ENCODE results near the gene PKD2L1.

Gene PKD2L1

DNA sequence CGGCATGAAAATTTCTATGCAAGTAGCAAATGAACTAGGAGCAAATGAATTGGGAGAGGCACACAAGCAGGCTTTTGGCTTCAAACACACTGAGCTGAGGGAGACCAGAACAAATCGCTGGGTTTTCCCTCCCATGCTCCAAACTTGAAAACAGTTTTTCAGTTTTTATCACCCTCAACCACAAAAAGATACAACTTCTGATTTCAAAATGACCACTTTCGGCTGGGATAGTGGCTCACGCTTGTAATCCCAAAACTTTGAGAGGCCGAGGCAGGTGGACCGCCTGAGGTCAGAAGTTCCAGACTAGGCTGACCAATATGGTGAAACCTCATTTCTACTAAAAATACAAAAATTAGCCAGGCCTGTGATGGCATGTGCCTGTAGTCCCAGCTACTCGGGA lies 91.6 kb downstream of the PKD2L1 start:
- in situ Hi-C loops (cut with HindIII; ENCODE audit: low sequenced_read_pairs), result no loop called here
- H3K4me3 ChIP-seq (ENCODE audit: low read depth, low read length), result no peak overlapping the region
- TF ChIP-seq, protein P1, sequence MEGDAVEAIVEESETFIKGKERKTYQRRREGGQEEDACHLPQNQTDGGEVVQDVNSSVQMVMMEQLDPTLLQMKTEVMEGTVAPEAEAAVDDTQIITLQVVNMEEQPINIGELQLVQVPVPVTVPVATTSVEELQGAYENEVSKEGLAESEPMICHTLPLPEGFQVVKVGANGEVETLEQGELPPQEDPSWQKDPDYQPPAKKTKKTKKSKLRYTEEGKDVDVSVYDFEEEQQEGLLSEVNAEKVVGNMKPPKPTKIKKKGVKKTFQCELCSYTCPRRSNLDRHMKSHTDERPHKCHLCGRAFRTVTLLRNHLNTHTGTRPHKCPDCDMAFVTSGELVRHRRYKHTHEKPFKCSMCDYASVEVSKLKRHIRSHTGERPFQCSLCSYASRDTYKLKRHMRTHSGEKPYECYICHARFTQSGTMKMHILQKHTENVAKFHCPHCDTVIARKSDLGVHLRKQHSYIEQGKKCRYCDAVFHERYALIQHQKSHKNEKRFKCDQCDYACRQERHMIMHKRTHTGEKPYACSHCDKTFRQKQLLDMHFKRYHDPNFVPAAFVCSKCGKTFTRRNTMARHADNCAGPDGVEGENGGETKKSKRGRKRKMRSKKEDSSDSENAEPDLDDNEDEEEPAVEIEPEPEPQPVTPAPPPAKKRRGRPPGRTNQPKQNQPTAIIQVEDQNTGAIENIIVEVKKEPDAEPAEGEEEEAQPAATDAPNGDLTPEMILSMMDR (IDR thresholded peaks at IDR 0.05; ENCODE audit: low read depth, low read length, missing control alignments), result no peak
- no peak for DNase-seq (ENCODE audit: low read depth)
